ENCODE data around the gene TMEM272.

The TMEM272 gene

DNA sequence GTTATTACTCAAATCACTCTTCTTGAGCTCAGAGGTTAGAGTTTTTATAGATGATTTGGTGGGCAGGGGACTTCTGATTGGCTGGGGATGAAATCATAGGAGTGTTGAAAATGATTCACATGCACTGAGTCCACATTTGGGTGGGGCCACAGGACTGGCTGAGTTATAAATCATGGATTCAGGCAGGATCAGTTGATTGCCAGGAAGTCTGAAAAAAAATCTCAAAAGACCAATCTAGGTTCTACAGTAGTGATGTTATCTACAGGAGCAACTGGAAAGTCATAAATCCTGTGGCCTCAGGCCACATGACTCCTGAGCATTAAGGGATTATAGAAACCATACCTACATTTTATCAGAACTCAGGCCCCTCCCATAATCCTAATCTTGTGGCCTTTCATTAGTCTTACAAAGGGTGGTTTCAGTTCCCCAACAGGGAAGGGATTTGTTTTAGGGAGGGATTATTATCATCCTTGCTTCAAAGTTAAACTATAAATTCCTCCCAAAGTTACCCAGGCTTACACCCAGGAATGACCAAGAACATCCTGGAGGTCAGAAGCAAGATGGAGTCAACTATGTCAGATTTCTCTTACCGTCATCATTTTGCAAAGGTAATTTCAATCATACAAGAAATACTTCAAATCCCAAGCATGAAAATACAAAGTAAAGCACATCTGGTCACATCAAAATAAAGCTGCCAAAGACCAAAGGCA lies 11.2 kb upstream of the TMEM272 start:
- DNase-seq (ENCODE audit: low read depth in 2 of 2, low spot score in 1 of 2): no peak

- DNase-seq (ENCODE audit: low read depth in 2 of 2, low spot score in 1 of 2): no peak
These were observed 4.4 kb upstream of the TMEM272 start for GRCh38 chr13:51849145-51850101.

GRCh38 chr13:51848674-51849073 lies 3.7 kb upstream of the TMEM272 start:
- no peak for DNase-seq (ENCODE audit: low read depth in 2 of 2, low spot score in 1 of 2)

- DNase-seq (ENCODE audit: low read depth in 2 of 2, low spot score in 1 of 2): no peak
These were observed 1.8 kb upstream of the TMEM272 start for GRCh38 chr13:51846756-51847155.

GRCh38 chr13:51845574-51846318 lies 769 bp upstream of the TMEM272 start:
- no peak for DNase-seq (ENCODE audit: low read depth in 2 of 2, low spot score in 1 of 2)

DNA sequence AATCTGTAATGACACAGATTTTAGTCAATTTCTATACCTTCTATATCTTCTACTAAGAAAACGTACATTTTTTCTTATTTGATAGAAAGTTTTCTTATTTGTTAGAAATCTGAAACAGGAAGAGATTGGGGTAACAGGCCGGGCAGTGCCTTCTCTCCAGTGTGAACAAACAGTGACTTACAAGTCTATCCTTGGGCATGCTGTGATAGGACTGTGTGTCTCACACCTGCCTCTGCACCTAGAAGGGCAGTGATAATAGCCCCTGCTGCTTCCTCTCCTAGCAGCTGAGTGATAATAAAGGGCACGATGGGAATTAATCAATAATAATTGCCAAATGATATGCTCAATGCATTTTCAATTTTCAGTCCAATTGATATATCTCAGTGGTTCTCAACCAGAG lies 1.4 kb downstream of the TMEM272 start:
- no peak for DNase-seq (ENCODE audit: low read depth in 2 of 2, low spot score in 1 of 2)

DNA sequence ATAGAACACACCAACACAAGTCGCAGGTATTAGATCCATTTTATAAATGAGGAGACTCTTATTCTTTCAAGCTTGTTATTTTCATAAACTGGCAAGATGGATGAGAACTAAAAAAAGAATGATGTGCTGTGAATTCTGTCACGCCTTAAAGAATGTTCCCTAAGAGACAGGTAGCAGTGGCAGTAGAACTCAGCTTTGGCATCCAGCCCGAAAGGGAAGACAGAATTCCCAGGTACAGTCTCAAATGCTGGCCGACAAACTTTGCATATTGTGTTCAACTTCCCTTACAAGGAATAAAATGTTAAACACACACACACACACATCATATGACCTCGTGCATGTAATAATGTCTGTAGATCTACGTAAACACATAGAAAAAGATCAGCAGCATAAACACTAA lies 3.2 kb downstream of the TMEM272 start:
- DNase-seq (ENCODE audit: low read depth in 2 of 2, low spot score in 1 of 2): no peak

- no peak for DNase-seq (ENCODE audit: low read depth in 2 of 2, low spot score in 1 of 2)
These were observed 4.1 kb downstream of the TMEM272 start for GRCh38 chr13:51840917-51841316.

- no peak for DNase-seq (ENCODE audit: low read depth in 2 of 2, low spot score in 1 of 2)
These were observed 5.1 kb downstream of the TMEM272 start for GRCh38 chr13:51839711-51840540.

- DNase-seq (ENCODE audit: low read depth in 2 of 2, low spot score in 1 of 2): no peak
These were observed 6.6 kb downstream of the TMEM272 start for GRCh38 chr13:51838240-51838846.

DNA sequence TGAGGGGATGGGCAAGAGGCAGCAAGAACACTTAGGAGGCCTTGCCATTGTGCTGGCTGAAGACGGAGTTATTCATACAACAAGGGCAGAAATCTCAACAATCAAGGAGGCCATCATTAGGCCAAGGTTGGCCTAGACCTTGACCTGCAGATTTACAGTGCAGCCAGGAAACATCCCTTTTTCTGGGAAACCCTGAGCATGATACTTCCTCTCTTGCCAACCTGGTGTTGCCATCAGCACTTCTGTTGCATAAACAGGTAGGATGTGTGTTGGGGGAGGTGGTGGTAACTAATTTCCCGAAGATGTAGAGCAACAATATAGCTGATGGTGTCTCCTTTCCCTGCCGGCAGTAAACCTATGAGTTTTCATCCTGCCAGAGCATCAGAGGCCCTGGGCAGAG lies 8.0 kb downstream of the TMEM272 start:
- no peak for DNase-seq (ENCODE audit: low read depth in 2 of 2, low spot score in 1 of 2)

GRCh38 chr13:51834581-51835171 lies 10.3 kb downstream of the TMEM272 start:
- DNase-seq (ENCODE audit: low read depth in 2 of 2, low spot score in 1 of 2): no peak

- DNase-seq (ENCODE audit: low read depth in 2 of 2, low spot score in 1 of 2): no peak
These were observed 11.0 kb downstream of the TMEM272 start for GRCh38 chr13:51833980-51834379.

DNA sequence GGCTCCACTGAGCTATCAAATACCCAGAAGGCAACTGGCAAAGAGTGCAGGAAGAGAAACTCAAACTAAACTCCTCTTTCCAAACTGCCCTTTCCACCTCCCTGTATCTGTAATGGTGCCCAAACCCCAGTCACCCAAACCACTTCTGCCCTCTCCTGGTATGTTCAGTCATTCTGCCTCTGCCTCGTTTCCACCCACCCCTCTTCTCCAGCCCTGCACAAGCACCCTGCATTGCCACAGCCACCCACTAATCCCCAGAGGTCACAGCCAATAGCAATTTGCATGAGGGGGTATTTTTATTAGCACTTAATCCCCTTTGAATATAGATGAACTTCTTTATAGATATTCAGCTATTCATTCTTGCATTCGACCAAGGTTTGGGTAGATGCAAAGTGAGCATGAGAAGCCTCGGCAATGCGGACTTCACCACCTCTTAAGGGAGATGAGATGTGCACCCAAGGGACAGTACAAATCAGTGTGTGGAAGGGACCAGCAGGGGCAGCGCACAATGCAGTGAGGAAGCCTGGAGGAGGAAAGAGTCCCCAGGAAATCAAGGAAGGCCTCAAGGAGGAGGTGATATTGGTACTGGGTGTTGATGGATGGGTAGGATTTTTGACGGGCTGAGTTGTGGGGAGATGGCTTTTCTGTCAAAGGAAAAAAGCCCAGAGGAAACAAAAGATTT lies 12.4 kb downstream of the TMEM272 start:
- DNase-seq (ENCODE audit: low read depth in 2 of 2, low spot score in 1 of 2): peak in 1 of 2 donors; percentile 28

DNA sequence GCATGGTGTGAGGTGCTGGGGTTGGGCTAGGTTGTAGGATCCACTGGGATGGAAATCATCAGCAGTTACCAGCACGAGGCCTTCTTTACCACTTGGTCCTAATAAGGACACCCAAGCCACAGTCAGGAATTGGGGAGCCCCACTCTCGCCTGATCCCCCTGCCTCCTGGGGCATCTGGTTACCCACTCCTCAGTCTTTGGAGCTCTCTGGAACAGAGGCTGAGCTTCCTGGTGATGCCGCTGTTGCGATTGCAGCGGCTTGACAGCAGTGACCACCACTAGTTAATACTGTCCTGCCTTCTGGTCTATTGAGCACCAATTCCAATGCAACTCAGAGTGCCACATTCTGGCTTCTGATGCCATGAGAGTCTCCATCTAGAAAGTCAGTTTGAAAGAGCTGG lies 13.5 kb downstream of the TMEM272 start:
- DNase-seq (ENCODE audit: low read depth in 2 of 2, low spot score in 1 of 2): no peak

GRCh38 chr13:51829568-51829899 lies 15.4 kb downstream of the TMEM272 start:
- DNase-seq (ENCODE audit: low read depth in 2 of 2, low spot score in 1 of 2): no peak

DNA sequence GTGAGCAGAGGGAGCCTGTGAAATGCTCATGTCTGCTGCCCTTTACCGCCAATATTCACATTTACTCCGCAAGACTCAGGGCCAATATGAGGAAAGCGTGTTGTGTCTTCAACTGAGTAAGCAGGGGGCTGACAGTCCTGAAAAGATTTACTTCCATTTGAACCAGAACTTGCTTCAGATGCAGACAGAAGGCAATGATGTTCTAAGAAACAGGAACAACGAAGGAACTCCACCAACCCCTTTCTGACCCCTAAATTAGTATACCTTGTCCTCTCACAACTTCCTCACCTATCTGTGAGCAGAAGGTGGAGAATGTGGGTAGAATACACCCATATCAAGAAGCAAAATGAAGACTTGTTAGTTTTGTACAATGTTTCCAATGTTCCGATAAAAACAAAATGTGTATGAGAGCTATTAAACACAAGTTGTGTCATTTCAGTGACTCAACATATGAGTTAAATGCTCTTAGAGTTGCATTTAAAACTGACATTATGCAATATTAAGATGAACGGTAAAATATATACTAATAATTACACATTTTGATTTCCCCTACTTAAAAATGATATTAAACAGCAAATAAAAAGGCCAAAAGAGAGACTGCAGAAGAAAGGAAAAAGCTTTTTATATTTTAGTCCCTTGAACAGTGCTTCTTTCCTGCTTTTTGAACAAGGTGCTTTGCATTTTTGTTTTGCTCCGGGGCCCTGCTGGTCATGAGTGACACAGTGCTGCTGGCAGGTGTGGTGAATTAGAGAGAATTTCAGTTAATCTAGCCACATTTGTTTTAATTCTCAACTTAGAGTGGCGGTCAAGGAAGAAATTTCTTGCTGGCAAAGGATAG lies 16.0 kb downstream of the TMEM272 start:
- no peak for DNase-seq (ENCODE audit: low read depth in 2 of 2, low spot score in 1 of 2)

DNA sequence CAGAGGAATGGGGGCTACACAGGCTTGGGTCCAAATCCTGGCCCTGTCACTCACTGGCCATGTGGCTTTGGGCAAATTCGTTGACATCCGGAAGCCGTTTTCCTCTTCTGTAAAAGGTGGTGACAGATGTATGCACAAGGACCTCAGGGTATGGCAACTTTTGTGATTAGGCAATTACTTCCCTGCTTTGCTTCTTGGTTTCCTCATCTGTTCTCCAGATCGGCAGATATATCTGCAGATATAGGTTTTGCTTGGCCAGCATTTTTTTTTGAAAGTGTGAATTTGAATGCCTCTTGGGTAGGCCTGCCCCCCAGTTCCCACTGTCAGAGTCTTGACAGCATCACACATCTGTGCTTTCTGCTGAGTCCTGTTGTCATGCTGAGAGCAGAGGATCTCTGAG lies 17.7 kb downstream of the TMEM272 start:
- DNase-seq (ENCODE audit: low read depth in 2 of 2, low spot score in 1 of 2): no peak

GRCh38 chr13:51826606-51827005 lies 18.4 kb downstream of the TMEM272 start:
- DNase-seq (ENCODE audit: low read depth in 2 of 2, low spot score in 1 of 2): no peak
